ENCODE data around the gene RGS7.

DNA sequence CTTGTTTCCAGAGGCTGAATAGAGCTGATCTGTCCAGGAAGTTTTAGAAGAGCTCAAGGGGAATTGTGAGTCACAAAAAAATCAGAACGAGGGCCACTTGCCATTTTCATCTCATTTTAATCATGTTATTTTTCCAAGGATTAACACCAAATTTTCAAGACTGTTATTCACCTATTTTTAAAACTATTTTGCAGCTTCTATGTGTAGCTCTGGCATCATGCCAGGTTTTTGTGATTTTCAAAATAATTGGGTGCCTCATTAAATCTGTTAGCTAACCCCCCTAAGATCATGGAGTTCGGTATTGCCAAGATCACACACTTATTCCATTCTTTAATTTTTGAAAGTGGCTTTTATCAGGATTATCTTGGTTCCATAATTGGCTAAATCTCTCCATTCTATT lies 90.9 kb downstream of the RGS7 start:
- TF ChIP-seq EP300 (IDR thresholded peaks at IDR 0.05) (no peak), POLR2A (IDR thresholded peaks at IDR 0.05) (no peak)
- TF ChIP-seq, protein P1, sequence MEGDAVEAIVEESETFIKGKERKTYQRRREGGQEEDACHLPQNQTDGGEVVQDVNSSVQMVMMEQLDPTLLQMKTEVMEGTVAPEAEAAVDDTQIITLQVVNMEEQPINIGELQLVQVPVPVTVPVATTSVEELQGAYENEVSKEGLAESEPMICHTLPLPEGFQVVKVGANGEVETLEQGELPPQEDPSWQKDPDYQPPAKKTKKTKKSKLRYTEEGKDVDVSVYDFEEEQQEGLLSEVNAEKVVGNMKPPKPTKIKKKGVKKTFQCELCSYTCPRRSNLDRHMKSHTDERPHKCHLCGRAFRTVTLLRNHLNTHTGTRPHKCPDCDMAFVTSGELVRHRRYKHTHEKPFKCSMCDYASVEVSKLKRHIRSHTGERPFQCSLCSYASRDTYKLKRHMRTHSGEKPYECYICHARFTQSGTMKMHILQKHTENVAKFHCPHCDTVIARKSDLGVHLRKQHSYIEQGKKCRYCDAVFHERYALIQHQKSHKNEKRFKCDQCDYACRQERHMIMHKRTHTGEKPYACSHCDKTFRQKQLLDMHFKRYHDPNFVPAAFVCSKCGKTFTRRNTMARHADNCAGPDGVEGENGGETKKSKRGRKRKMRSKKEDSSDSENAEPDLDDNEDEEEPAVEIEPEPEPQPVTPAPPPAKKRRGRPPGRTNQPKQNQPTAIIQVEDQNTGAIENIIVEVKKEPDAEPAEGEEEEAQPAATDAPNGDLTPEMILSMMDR (IDR thresholded peaks at IDR 0.05) = no peak

Measured in gastroesophageal sphincter (tissue), 3 donors.